H9 (cell line): ENCODE measurements around the gene ERICH2. TPM values are rescaled to one million over a fixed set of nuclear protein-coding genes. Genes with fewer than 3 reads are reported as not detected.

Experiments
- DNase-seq: peaks from one replicate; pipeline ENCODE4 v3.0.0-alpha.2; 2017
- H2AFZ ChIP-seq: one replicate; pipeline ENCODE4 v1.6.1; 2013; ENCODE audit warnings: mild to moderate bottlenecking, low read length, control low read depth, moderate library complexity
- H2AK5ac ChIP-seq: 2 replicates; pipeline ENCODE4 v1.6.1; 2013; ENCODE audit warnings: low read length, control low read depth, mixed read lengths; ENCODE audit not compliant: insufficient read length
- H2BK120ac ChIP-seq: one replicate; pipeline ENCODE4 v1.6.1; 2013; ENCODE audit warnings: low read depth, mild to moderate bottlenecking, low read length, control low read depth, inconsistent platforms; ENCODE audit not compliant: poor library complexity, severe bottlenecking
- H2BK12ac ChIP-seq: 2 replicates; pipeline ENCODE4 v1.6.1; 2013; ENCODE audit warnings: low read length, control low read depth, mixed read lengths, low read depth; ENCODE audit not compliant: insufficient read length
- H2BK15ac ChIP-seq: 2 replicates; pipeline ENCODE4 v1.6.1; 2013; ENCODE audit warnings: low read depth, low read length, control low read depth
- H2BK20ac ChIP-seq: one replicate; pipeline ENCODE4 v1.6.1; 2013; ENCODE audit warnings: low read depth, mild to moderate bottlenecking, low read length, control low read depth, inconsistent platforms; ENCODE audit not compliant: poor library complexity, severe bottlenecking
- H2BK5ac ChIP-seq: 2 replicates; pipeline ENCODE4 v1.6.1; 2013; ENCODE audit warnings: low read length, control low read depth, mixed read lengths; ENCODE audit not compliant: insufficient read length
- H3K14ac ChIP-seq: 2 replicates; pipeline ENCODE4 v1.6.1; 2013; ENCODE audit warnings: low read length, control low read depth; ENCODE audit not compliant: insufficient read depth
- H3K18ac ChIP-seq: 2 replicates; pipeline ENCODE4 v1.6.1; 2013; ENCODE audit warnings: low read depth, mild to moderate bottlenecking, mixed read lengths, low read length, control low read depth; ENCODE audit not compliant: insufficient read length
- H3K23ac ChIP-seq: 2 replicates; pipeline ENCODE4 v1.6.1; 2013; ENCODE audit warnings: low read length, control low read depth, mixed read lengths, low read depth; ENCODE audit not compliant: insufficient read length
- H3K23me2 ChIP-seq: 2 replicates; pipeline ENCODE4 v1.6.1; 2013; ENCODE audit warnings: low read depth, mild to moderate bottlenecking, mixed read lengths, low read length, control low read depth; ENCODE audit not compliant: insufficient read length, poor library complexity, severe bottlenecking
- H3K27ac ChIP-seq: 2 replicates; pipeline ENCODE4 v1.5.1; 2013; ENCODE audit warnings: low read length, control low read depth, mixed read lengths, low read depth; ENCODE audit not compliant: insufficient read length
- H3K27me3 ChIP-seq: 2 replicates; pipeline ENCODE4 v1.6.1; 2013; ENCODE audit warnings: low read length, control low read depth, inconsistent platforms; ENCODE audit not compliant: insufficient read depth
- H3K4ac ChIP-seq: 2 replicates; pipeline ENCODE4 v1.6.1; 2013; ENCODE audit warnings: low read depth, mild to moderate bottlenecking, control low read depth, inconsistent platforms, low read length, moderate library complexity
- H3K4me1 ChIP-seq: 2 replicates; pipeline ENCODE4 v1.6.1; 2013; ENCODE audit warnings: low read length, control low read depth, inconsistent platforms; ENCODE audit not compliant: insufficient read depth
- H3K4me2 ChIP-seq: 2 replicates; pipeline ENCODE4 v1.6.1; 2013; ENCODE audit warnings: low read length, control low read depth, mixed read lengths; ENCODE audit not compliant: insufficient read length, insufficient read depth
- H3K56ac ChIP-seq: 2 replicates; pipeline ENCODE4 v1.6.1; 2013; ENCODE audit warnings: low read depth, mild to moderate bottlenecking, mixed read lengths, low read length, control low read depth; ENCODE audit not compliant: insufficient read length
- H3K79me1 ChIP-seq: 2 replicates; pipeline ENCODE4 v1.6.1; 2013; ENCODE audit warnings: low read depth, mild to moderate bottlenecking, moderate library complexity, low read length, control low read depth, inconsistent platforms; ENCODE audit not compliant: insufficient read depth, poor library complexity, severe bottlenecking
- H3K79me2 ChIP-seq: 2 replicates; pipeline ENCODE4 v1.6.1; 2013; ENCODE audit warnings: low read length, control low read depth, inconsistent platforms; ENCODE audit not compliant: insufficient read depth
- H3K9ac ChIP-seq: 2 replicates; pipeline ENCODE4 v1.6.1; 2013; ENCODE audit warnings: low read length, control low read depth, mixed read lengths; ENCODE audit not compliant: insufficient read length; ENCODE audit errors: extremely low read depth
- H3K9me3 ChIP-seq: one replicate; pipeline ENCODE4 v1.6.1; 2013; ENCODE audit warnings: low read depth, low read length, inconsistent platforms; ENCODE audit not compliant: control insufficient read depth
- H3T11ph ChIP-seq: one replicate; pipeline ENCODE4 v1.6.1; 2013; ENCODE audit warnings: mild to moderate bottlenecking, low read length, control low read depth, inconsistent platforms
- H4K20me1 ChIP-seq: one replicate; pipeline ENCODE4 v1.6.1; 2013; ENCODE audit not compliant: control insufficient read depth, insufficient read length, insufficient read depth
- H4K5ac ChIP-seq: 2 replicates; pipeline ENCODE4 v1.6.1; 2013; ENCODE audit warnings: low read depth, mild to moderate bottlenecking, mixed read lengths, low read length, control low read depth; ENCODE audit not compliant: insufficient read length
- H4K8ac ChIP-seq: replicated peaks from 2 replicates; pipeline ENCODE4 v1.6.1; 2013; ENCODE audit warnings: low read length, control low read depth, mixed read lengths, low read depth; ENCODE audit not compliant: insufficient read length
- H4K91ac ChIP-seq: 2 replicates; pipeline ENCODE4 v1.6.1; 2013; ENCODE audit warnings: low read depth, mild to moderate bottlenecking, moderate library complexity, mixed read lengths, low read length, control low read depth; ENCODE audit not compliant: insufficient read length
- H3K27ac Mint-ChIP-seq, 3 experiments: 2 replicates in 2 of 3; 3 replicates in 1 of 3; pipeline ENCODE4 v1.8.0; 2020 to 2021; ENCODE audit warnings: mixed read lengths in 3 of 3, mild to moderate bottlenecking in 1 of 3, moderate library complexity in 1 of 3
- H3K27me3 Mint-ChIP-seq: 2 replicates; pipeline ENCODE4 v1.8.0; 2021; ENCODE audit warnings: low read depth, mild to moderate bottlenecking, moderate library complexity, mixed read lengths
- H3K36me3 Mint-ChIP-seq, 3 experiments: 2 replicates in 2 of 3; 3 replicates in 1 of 3; pipeline ENCODE4 v1.8.0; 2020 to 2021; ENCODE audit warnings: low read depth in 3 of 3, mixed read lengths in 3 of 3; ENCODE audit not compliant: insufficient read depth in 1 of 3
- H3K4me1 Mint-ChIP-seq, 2 experiments: 2 replicates each; pipeline ENCODE4 v1.8.0; 2020; ENCODE audit warnings: mixed read lengths in 2 of 2
- H3K4me3 Mint-ChIP-seq, 2 experiments: 2 replicates in 1 of 2; 3 replicates in 1 of 2; pipeline ENCODE4 v1.8.0; 2020 to 2021; ENCODE audit warnings: mild to moderate bottlenecking in 2 of 2, mixed read lengths in 2 of 2, moderate library complexity in 1 of 2
- H3K9me3 Mint-ChIP-seq, 2 experiments: 2 replicates in 1 of 2; 3 replicates in 1 of 2; pipeline ENCODE4 v1.8.0; 2020; ENCODE audit warnings: mild to moderate bottlenecking in 2 of 2, mixed read lengths in 2 of 2, moderate library complexity in 1 of 2
- CTCF ChIP-seq: fragments of 200-600 bp; sonication (generic); conservative IDR thresholded peaks from 3 replicates; pipeline ENCODE4 v1.8.0; 2021; ENCODE audit warnings: antibody characterized with exemption, mild to moderate bottlenecking
- WGBS: extraction: QIAGEN DNeasy Blood & Tissue Kit; methylation state at CpG from one replicate; pipeline ENCODE4 v1.1.7; 2013; ENCODE audit warnings: missing lambda C conversion rate, low lambda C conversion rate, mixed read lengths; ENCODE audit not compliant: insufficient read length; ENCODE audit errors: extremely low coverage; 5-methylcytosine and 5-hydroxymethylcytosine counted together
- total RNA-seq: library from RNA; stranded (reverse); gene quantifications from 2 replicates; pipeline ENCODE4 v1.2.1, GENCODE V29; 2021

The ERICH2 gene
- total RNA-seq, 1 experiment from 2014 or later: 1.2 TPM

DNA sequence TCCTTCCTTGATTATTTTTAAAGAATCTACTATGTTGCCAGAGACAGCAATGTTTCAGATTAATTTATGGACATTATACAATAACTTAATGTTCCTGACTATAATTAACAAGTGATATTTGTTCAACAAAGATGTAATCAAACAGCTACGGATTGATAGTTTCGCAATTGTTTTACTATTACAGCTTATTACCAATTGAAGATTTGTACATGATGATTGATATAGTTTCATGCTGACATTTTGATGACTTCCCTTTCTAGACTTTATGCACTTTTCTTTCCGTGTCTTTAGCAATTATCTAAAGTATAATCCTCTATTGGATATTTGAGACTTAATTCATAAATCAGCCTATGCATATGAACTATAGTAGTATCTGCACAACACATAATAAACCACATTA is 48.5 kb upstream of the ERICH2 start:
- Mint-ChIP-seq H3K9me3 (peaks cover 0 to 9% of the 10 kb centered on the region in 2 experiments; a peak in 2 of 5 replicates), H3K4me3 (no peak overlapping the region), H3K4me1 (peaks cover 10 to 20% of the 10 kb centered on the region in 2 experiments), H3K27me3 (peaks cover 61% of the 10 kb centered on the region), H3K27ac (no peak overlapping the region), H3K36me3 (no peaks in the 10 kb centered on the region)
- no peak overlapping the region for H3K4me2 ChIP-seq
- H3K4me1 ChIP-seq: no peaks in the 10 kb centered on the region
- no peaks in the 10 kb centered on the region for H3K79me1 ChIP-seq
- WGBS: no CpG with 5 or more reads among the region's 3 CpGs
- H2AK5ac ChIP-seq: no peak overlapping the region
- no peaks in the 10 kb centered on the region for H3K23me2 ChIP-seq
- no peak overlapping the region for H3K56ac ChIP-seq
- no peak overlapping the region for H3K18ac ChIP-seq
- no peaks in the 10 kb centered on the region for H3K9me3 ChIP-seq
- H4K91ac ChIP-seq: no peak overlapping the region
- H4K20me1 ChIP-seq: no peaks in the 10 kb centered on the region
- no peak overlapping the region for H2AFZ ChIP-seq
- H3T11ph ChIP-seq: no peak overlapping the region
- no peak overlapping the region for H3K27ac ChIP-seq
- TF ChIP-seq CTCF: no peak
- H3K79me2 ChIP-seq: no peaks in the 10 kb centered on the region
- H4K5ac ChIP-seq: no peak overlapping the region
- H3K23ac ChIP-seq: no peak overlapping the region
- no peak overlapping the region for H2BK5ac ChIP-seq
- no peak overlapping the region for H4K8ac ChIP-seq
- no peak overlapping the region for H2BK12ac ChIP-seq
- H3K4ac ChIP-seq: no peak overlapping the region
- no peak overlapping the region for H2BK15ac ChIP-seq
- peaks cover 19% of the 10 kb centered on the region for H3K27me3 ChIP-seq
- H2BK120ac ChIP-seq: no peak overlapping the region
- H3K9ac ChIP-seq: no peak overlapping the region
- H2BK20ac ChIP-seq: no peak overlapping the region
- no peak overlapping the region for H3K14ac ChIP-seq
- DNase-seq: no peak
